Neural cell (in vitro differentiated cells): ENCODE results near the gene NR2F6. TPM values are rescaled to one million over a fixed set of nuclear protein-coding genes. Genes with fewer than 3 reads are reported as not detected.

Source experiments
- H2AFZ ChIP-seq: fragments of 200-600, 300-800 bp; sonication (generic), shearing (Covaris generic); 2 replicates; pipeline ENCODE4 v1.6.0; 2014; ENCODE audit warnings: low read depth, mild to moderate bottlenecking, antibody characterized with exemption, low read length, moderate library complexity
- H3F3A ChIP-seq: fragments of 200-600 bp; shearing (Covaris generic); 2 replicates; pipeline ENCODE4 v1.6.1; 2016; ENCODE audit warnings: mild to moderate bottlenecking, moderate library complexity, mixed read lengths, antibody characterized with exemption, low read length; ENCODE audit not compliant: insufficient read depth, poor library complexity, severe bottlenecking
- H3K27ac ChIP-seq: fragments of 200-600, 300-800 bp; sonication (generic), shearing (Covaris generic); 2 replicates; pipeline ENCODE4 v1.5.1; 2014; ENCODE audit warnings: mild to moderate bottlenecking, low read length, moderate library complexity
- H3K27me3 ChIP-seq: fragments of 300-800, 200-600 bp; sonication (generic), shearing (Covaris generic); 2 replicates; pipeline ENCODE4 v1.6.0; 2014; ENCODE audit warnings: mild to moderate bottlenecking, low read depth, low read length, moderate library complexity; ENCODE audit not compliant: insufficient read depth
- H3K36me3 ChIP-seq: fragments of 300-800, 200-600 bp; sonication (generic), shearing (Covaris generic); 2 replicates; pipeline ENCODE4 v1.5.1; 2014; ENCODE audit warnings: mild to moderate bottlenecking, antibody characterized with exemption, low read length, moderate library complexity; ENCODE audit not compliant: insufficient read depth
- H3K4me2 ChIP-seq: fragments of 300-800, 200-600 bp; sonication (generic), shearing (Covaris generic); 2 replicates; pipeline ENCODE4 v1.6.0; 2014; ENCODE audit warnings: mild to moderate bottlenecking, low read length
- H3K4me3 ChIP-seq: fragments of 300-800, 200-600 bp; sonication (generic), shearing (Covaris generic); 2 replicates; pipeline ENCODE4 v1.5.1; 2014; ENCODE audit warnings: mild to moderate bottlenecking, low read length, moderate library complexity
- H3K79me2 ChIP-seq: fragments of 200-600 bp; shearing (Covaris generic); replicated peaks from 2 replicates; pipeline ENCODE4 v1.6.0; 2014; ENCODE audit warnings: mild to moderate bottlenecking, low read length, moderate library complexity; ENCODE audit not compliant: insufficient read depth
- H3K9ac ChIP-seq: fragments of 300-800, 200-600 bp; sonication (generic), shearing (Covaris generic); 2 replicates; pipeline ENCODE4 v1.6.1; 2016; ENCODE audit warnings: mild to moderate bottlenecking, low read length, mixed read lengths
- H3K9me2 ChIP-seq: fragments of 200-600 bp; shearing (Covaris generic); 2 replicates; pipeline ENCODE4 v1.6.1; 2016; ENCODE audit warnings: mild to moderate bottlenecking, low read length, mixed read lengths; ENCODE audit not compliant: insufficient read depth
- H3K9me3 ChIP-seq: fragments of 200-600, 300-800 bp; sonication (generic), shearing (Covaris generic); 2 replicates; pipeline ENCODE4 v1.6.1; 2016; ENCODE audit warnings: mild to moderate bottlenecking, mixed run types, low read length, moderate library complexity, mixed read lengths
- H4K20me1 ChIP-seq: fragments of 200-600 bp; shearing (Covaris generic); 2 replicates; pipeline ENCODE4 v1.6.1; 2016; ENCODE audit warnings: mild to moderate bottlenecking, mixed run types; ENCODE audit not compliant: insufficient read depth
- CTCF ChIP-seq: fragments of 450-650 bp; IDR thresholded peaks from 2 replicates; pipeline ENCODE4 v1.5.1; 2014; ENCODE audit warnings: antibody characterized with exemption, mild to moderate bottlenecking, moderate library complexity; ENCODE audit not compliant: poor library complexity, severe bottlenecking
- EP300 ChIP-seq: fragments of 450-650 bp; conservative IDR thresholded peaks from 2 replicates; pipeline ENCODE4 v1.6.1; 2014; ENCODE audit warnings: antibody characterized with exemption, mild to moderate bottlenecking, moderate library complexity; ENCODE audit not compliant: poor library complexity, severe bottlenecking
- EZH2 ChIP-seq: fragments of 200-600, 300-800 bp; shearing (Covaris generic), sonication (generic); IDR thresholded peaks from 2 replicates; pipeline ENCODE4 v1.6.1; 2014; ENCODE audit warnings: antibody characterized with exemption, low read length, borderline replicate concordance, mild to moderate bottlenecking; ENCODE audit not compliant: insufficient read depth, poor library complexity, severe bottlenecking
- MXI1 ChIP-seq: fragments of 450-650 bp; conservative IDR thresholded peaks from 2 replicates; pipeline ENCODE4 v1.6.1; 2014; ENCODE audit warnings: antibody characterized with exemption, mild to moderate bottlenecking; ENCODE audit not compliant: poor library complexity, severe bottlenecking
- POLR2AphosphoS5 ChIP-seq: IDR thresholded peaks from 2 replicates; pipeline ENCODE4 v1.6.1; 2012
- RAD21 ChIP-seq: fragments of 450-650 bp; conservative IDR thresholded peaks from 2 replicates; pipeline ENCODE4 v1.6.1; 2014; ENCODE audit warnings: antibody characterized with exemption, mild to moderate bottlenecking, moderate library complexity
- SMC3 ChIP-seq: fragments of 450-650 bp; conservative IDR thresholded peaks from 2 replicates; pipeline ENCODE4 v1.6.1; 2014; ENCODE audit warnings: antibody characterized with exemption, mild to moderate bottlenecking, moderate library complexity; ENCODE audit not compliant: poor library complexity
- TAF1 ChIP-seq: IDR thresholded peaks from 2 replicates; pipeline ENCODE4 v1.6.1; 2012; ENCODE audit warnings: low read depth
- polyA plus RNA-seq: library from polyadenylated mRNA; depleted of rRNA; stranded (reverse); fragments of >200 nt; gene quantifications from 2 replicates; pipeline ENCODE4 v1.2.3, GENCODE V29; 2014
- TF ChIP-seq, protein P1 (sequence below): IDR thresholded peaks from 2 replicates; pipeline ENCODE4 v1.6.1; 2012; ENCODE audit warnings: borderline replicate concordance

NR2F6 gene
- polyA plus RNA-seq, 1 donor from 2014 or later, result 26.9 TPM

DNA sequence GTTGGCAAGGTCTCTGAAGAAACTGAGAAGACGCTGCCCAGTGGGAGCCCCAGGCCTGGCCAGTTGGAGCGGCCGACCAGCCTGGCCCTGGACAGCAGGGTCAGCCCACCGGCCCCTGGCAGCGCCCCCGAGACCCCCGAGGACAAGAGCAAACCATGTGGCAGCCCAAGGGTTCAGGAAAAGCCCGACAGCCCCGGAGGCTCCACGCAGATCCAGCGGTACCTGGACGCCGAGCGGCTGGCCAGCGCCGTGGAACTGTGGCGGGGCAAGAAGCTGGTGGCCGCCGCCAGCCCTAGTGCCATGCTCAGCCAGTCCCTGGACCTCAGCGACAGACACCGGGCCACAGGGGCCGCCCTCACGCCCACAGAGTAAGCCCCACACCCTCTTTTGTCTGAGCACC lies 50.6 kb downstream of the NR2F6 start:
- Histone ChIP-seq H3K79me2 (no peaks in the 10 kb centered on the region), H3K4me2 (no peak overlapping the region), H3K9me2 (no peaks in the 10 kb centered on the region), H3K9ac (no peak overlapping the region), H3K9me3 (no peaks in the 10 kb centered on the region), H3K27ac (no peak overlapping the region), H3F3A (no peaks in the 10 kb centered on the region), H2AFZ (no peak overlapping the region), H3K36me3 (no peaks in the 10 kb centered on the region), H4K20me1 (no peaks in the 10 kb centered on the region), H3K4me3 (no peak overlapping the region), H3K27me3 (no peaks in the 10 kb centered on the region)
- no peak for TF ChIP-seq EP300
- TF ChIP-seq RAD21, result no peak
- TF ChIP-seq MXI1, result no peak
- TF ChIP-seq SMC3, result no peak
- no peak for TF ChIP-seq POLR2AphosphoS5
- TF ChIP-seq CTCF, result no peak
- TF ChIP-seq TAF1, result no peak
- TF ChIP-seq EZH2, result no peak
- TF ChIP-seq, protein P1, sequence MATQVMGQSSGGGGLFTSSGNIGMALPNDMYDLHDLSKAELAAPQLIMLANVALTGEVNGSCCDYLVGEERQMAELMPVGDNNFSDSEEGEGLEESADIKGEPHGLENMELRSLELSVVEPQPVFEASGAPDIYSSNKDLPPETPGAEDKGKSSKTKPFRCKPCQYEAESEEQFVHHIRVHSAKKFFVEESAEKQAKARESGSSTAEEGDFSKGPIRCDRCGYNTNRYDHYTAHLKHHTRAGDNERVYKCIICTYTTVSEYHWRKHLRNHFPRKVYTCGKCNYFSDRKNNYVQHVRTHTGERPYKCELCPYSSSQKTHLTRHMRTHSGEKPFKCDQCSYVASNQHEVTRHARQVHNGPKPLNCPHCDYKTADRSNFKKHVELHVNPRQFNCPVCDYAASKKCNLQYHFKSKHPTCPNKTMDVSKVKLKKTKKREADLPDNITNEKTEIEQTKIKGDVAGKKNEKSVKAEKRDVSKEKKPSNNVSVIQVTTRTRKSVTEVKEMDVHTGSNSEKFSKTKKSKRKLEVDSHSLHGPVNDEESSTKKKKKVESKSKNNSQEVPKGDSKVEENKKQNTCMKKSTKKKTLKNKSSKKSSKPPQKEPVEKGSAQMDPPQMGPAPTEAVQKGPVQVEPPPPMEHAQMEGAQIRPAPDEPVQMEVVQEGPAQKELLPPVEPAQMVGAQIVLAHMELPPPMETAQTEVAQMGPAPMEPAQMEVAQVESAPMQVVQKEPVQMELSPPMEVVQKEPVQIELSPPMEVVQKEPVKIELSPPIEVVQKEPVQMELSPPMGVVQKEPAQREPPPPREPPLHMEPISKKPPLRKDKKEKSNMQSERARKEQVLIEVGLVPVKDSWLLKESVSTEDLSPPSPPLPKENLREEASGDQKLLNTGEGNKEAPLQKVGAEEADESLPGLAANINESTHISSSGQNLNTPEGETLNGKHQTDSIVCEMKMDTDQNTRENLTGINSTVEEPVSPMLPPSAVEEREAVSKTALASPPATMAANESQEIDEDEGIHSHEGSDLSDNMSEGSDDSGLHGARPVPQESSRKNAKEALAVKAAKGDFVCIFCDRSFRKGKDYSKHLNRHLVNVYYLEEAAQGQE, result no peak

DNA sequence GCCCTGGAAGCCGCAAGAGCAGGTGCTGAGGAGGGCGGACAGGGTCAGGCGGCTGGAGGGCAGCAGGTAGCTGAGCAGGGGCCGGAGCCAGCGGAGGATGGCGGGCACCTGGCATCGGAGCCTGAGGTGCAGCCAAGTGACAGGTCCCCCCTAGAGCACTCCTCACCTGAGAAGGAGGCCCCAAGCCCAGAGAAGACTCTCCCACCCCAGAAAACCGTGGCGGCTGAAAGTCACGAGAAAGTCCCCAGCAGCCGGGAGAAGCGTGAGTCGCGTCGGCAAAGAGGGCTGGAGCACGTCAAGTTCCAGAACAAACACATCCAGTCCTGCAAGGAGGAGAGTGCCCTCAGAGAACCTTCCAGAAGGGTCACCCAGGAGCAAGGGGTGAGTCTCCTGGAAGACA lies 51.1 kb downstream of the NR2F6 start:
- no peaks in the 10 kb centered on the region for H3K79me2 ChIP-seq
- H3K27ac ChIP-seq, result no peak overlapping the region
- H3K9ac ChIP-seq, result no peak overlapping the region
- H3K4me3 ChIP-seq, result no peak overlapping the region
- no peaks in the 10 kb centered on the region for H3K36me3 ChIP-seq
- H3F3A ChIP-seq, result no peaks in the 10 kb centered on the region
- no peak overlapping the region for H2AFZ ChIP-seq
- no peaks in the 10 kb centered on the region for H4K20me1 ChIP-seq
- no peaks in the 10 kb centered on the region for H3K9me3 ChIP-seq
- TF ChIP-seq MXI1 (no peak), SMC3 (no peak), CTCF (no peak), RAD21 (no peak), TAF1 (no peak), EP300 (no peak), POLR2AphosphoS5 (no peak), EZH2 (no peak)
- TF ChIP-seq, protein P1, result no peak
- H3K4me2 ChIP-seq, result no peak overlapping the region
- H3K9me2 ChIP-seq, result no peaks in the 10 kb centered on the region
- H3K27me3 ChIP-seq, result no peaks in the 10 kb centered on the region
